Activated T-cell treated with anti-CD3 and anti-CD28 coated beads, Interleukin-2, amount 50 U/mL, for 4 hours (primary cell): ENCODE results near the gene CDKAL1. TPM values are rescaled to one million over a fixed set of nuclear protein-coding genes. Genes with fewer than 3 reads are reported as not detected.

Experiments used
- ATAC-seq, 2 donors: fragments of 200-7000 bp; cut with Tn5 transposase; one replicate each; pipeline ENCODE4 v1.10.0; 2021
- DNase-seq: peaks from one replicate; pipeline ENCODE4 v3.0.0-alpha.2; 2020
- H3K27me3 Mint-ChIP-seq: one replicate; pipeline ENCODE4 v1.8.0; 2021; ENCODE audit warnings: low read depth, mixed read lengths
- H3K36me3 Mint-ChIP-seq: one replicate; pipeline ENCODE4 v1.8.0; 2022; ENCODE audit warnings: mixed read lengths; ENCODE audit not compliant: insufficient read depth
- H3K4me1 Mint-ChIP-seq: one replicate; pipeline ENCODE4 v1.8.0; 2021; ENCODE audit warnings: low read depth, mixed read lengths
- H3K4me3 Mint-ChIP-seq: one replicate; pipeline ENCODE4 v1.8.0; 2021; ENCODE audit warnings: mild to moderate bottlenecking, moderate library complexity, mixed read lengths
- H3K9me3 Mint-ChIP-seq: one replicate; pipeline ENCODE4 v1.8.0; 2021; ENCODE audit warnings: mixed read lengths
- total RNA-seq, 3 donors: library from RNA; stranded (reverse); gene quantifications; one replicate each; pipeline ENCODE4 v1.2.1, GENCODE V29; 2021

CDKAL1 gene
- total RNA-seq, 3 donors from 2014 or later, result 23.2 to 26.0 (median 23.6) TPM

DNA sequence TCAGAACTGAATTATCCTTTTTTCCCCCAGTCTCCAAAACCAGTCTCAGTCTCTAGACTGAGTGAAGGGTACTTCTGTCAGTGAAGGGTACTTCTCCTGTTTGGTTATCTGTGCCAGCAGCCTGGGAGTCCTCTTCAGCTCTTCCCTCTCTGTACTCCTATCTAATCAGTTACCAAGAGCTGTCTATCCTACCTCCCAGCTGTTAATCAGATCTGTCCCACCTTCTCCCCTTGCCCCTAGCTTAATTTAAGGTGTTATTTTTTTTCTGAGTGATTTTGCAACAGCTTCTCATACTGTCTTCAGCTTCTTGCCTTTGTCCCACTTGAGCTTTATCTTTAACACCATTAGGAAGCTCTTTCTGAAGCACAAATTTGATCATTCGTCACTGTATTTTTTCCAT lies 567.4 kb downstream of the CDKAL1 start:
- H3K9me3 Mint-ChIP-seq, result no peaks in the 10 kb centered on the region
- peaks cover 30% of the 10 kb centered on the region for H3K36me3 Mint-ChIP-seq
- no peak overlapping the region for H3K4me3 Mint-ChIP-seq
- peaks cover 24% of the 10 kb centered on the region for H3K4me1 Mint-ChIP-seq
- DNase-seq (no peak), ATAC-seq (no peak)
- H3K27me3 Mint-ChIP-seq, result no peaks in the 10 kb centered on the region

DNA sequence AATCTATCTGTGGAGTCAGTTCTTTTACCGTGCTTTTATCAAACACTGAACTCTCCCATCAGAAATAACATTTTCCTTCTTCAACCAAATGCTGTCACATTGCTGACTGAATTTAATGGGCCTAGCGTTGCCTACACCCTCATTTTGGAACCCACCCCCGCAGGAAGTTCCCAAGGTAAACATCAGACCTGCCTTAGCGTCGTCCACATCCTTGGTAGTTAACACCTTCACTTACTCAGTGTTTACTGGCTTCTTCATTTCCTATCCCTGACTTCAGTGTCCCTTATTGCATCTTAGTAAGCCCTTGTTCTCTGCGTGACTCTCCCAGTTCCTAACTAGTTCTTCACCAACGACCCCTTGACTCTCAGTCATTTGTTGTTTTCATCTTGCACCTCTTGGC lies 567.9 kb downstream of the CDKAL1 start:
- DNase-seq (no peak), ATAC-seq (no peak)
- no peaks in the 10 kb centered on the region for H3K9me3 Mint-ChIP-seq
- peaks cover 24% of the 10 kb centered on the region for H3K4me1 Mint-ChIP-seq
- no peak overlapping the region for H3K4me3 Mint-ChIP-seq
- peaks cover 30% of the 10 kb centered on the region for H3K36me3 Mint-ChIP-seq
- no peaks in the 10 kb centered on the region for H3K27me3 Mint-ChIP-seq

DNA sequence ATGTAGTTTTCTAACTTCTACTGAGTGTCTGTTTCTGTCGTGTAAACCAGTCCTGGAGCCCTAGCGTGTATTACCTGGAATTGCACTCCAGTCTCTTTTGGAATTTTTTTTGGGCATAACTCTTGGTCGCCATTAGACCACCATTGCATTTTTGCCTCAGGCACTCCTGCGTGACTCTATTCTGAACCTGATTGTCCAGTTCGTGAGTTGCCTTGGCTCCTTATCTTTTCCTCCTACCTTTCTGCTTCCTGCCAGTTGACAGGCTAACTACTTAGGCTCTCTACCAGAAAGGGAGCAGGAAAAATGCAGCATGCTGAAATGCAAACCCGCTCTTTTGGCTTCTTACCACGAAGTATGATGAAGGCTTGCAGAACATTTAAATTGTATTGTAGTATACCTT lies 568.4 kb downstream of the CDKAL1 start:
- H3K4me3 Mint-ChIP-seq, result no peak overlapping the region
- peaks cover 24% of the 10 kb centered on the region for H3K4me1 Mint-ChIP-seq
- H3K27me3 Mint-ChIP-seq, result no peaks in the 10 kb centered on the region
- no peak for ATAC-seq
- no peaks in the 10 kb centered on the region for H3K9me3 Mint-ChIP-seq
- H3K36me3 Mint-ChIP-seq, result peaks cover 30% of the 10 kb centered on the region
- DNase-seq, result no peak

DNA sequence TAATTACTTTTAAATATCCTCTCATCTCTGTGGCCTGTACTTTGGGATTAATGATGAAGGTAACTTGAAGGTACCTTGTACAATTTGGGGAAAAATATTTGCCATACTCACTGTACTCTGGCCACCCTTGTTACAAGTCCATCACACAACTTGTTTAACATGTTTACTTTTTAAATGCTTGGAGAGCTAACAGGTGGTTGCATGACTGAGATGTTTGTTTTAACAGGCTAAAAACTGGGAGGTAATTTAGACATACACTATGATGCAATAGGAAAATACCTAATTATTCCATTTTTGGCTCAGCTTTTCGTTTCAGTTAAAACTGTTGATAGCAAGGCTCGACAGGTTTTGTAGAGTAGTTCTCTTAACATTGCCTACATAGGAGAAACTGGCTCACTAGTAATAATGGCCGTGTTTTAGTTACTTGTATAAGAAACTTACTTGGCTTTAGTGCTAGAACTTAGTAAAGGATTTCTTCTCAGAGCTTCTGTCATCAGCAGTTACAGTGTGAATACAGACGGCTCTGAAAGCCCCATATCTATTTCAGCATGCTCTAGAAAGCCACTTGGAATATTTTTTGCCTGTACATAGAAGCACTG lies 569.5 kb downstream of the CDKAL1 start:
- Mint-ChIP-seq H3K4me3 (no peak overlapping the region), H3K36me3 (peaks cover 26% of the 10 kb centered on the region)
- no peak for ATAC-seq

GRCh38 chr6:21104288-21104687 lies 570.0 kb downstream of the CDKAL1 start:
- Mint-ChIP-seq H3K4me3 (no peak overlapping the region), H3K36me3 (peaks cover 28% of the 10 kb centered on the region), H3K4me1 (peaks cover 16% of the 10 kb centered on the region), H3K9me3 (no peaks in the 10 kb centered on the region), H3K27me3 (no peaks in the 10 kb centered on the region)
- DNase-seq, result no peak
- no peak for ATAC-seq

More for the DNA sequence above, 569.5 kb downstream of the CDKAL1 start:
- DNase-seq, result no peak
- H3K4me1 Mint-ChIP-seq, result peaks cover 17% of the 10 kb centered on the region
- no peaks in the 10 kb centered on the region for H3K9me3 Mint-ChIP-seq
- no peaks in the 10 kb centered on the region for H3K27me3 Mint-ChIP-seq

DNA sequence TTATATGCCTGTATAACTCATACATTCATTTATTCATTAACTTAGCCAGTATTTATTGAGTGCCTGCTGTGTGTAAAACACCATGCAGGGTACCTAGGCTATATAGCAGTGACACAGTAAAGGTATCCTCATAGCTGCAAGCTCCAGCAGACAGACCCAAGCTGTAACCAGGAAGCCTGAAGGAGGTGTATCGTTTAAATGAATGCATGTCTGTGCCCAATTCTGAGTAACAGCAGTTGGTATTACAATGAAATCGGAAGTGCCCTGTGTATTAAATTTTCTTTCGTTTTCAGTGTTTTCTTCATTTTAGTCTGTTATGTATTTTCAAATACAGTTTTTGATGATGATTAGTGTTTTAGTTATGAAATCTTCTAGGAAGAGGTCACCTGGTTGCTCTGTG lies 573.5 kb downstream of the CDKAL1 start:
- Mint-ChIP-seq H3K27me3 (no peaks in the 10 kb centered on the region), H3K36me3 (peaks cover 18% of the 10 kb centered on the region), H3K4me3 (no peak overlapping the region), H3K4me1 (no peaks in the 10 kb centered on the region), H3K9me3 (no peaks in the 10 kb centered on the region)
- no peak for DNase-seq
- ATAC-seq, result no peak

GRCh38 chr6:21109391-21110178 lies 575.3 kb downstream of the CDKAL1 start:
- Mint-ChIP-seq H3K4me3 (no peak overlapping the region), H3K36me3 (peaks cover 11% of the 10 kb centered on the region), H3K27me3 (no peaks in the 10 kb centered on the region), H3K9me3 (no peaks in the 10 kb centered on the region), H3K4me1 (no peaks in the 10 kb centered on the region)
- ATAC-seq (no peak), DNase-seq (no peak)

DNA sequence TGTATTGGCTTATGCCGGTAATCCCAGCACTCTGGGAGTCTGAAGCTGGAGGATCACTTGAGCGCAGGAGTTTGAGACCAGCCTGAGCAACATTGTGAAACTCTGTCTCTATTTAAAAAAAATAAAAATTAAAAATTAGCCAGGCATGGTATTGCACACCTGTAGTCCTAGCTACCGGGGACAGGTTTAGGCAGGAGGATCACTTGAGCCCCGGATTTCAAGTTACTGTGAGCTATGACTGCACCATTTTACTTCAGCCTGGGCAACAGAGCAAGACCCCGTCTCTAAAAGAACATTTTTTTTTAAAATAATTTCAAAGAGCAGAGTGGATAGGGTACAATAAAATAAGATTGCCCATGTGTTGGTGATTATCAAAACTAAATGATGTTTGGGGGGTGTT lies 576.4 kb downstream of the CDKAL1 start:
- no peaks in the 10 kb centered on the region for H3K27me3 Mint-ChIP-seq
- no peak overlapping the region for H3K4me3 Mint-ChIP-seq
- ATAC-seq (no peak), DNase-seq (no peak)
- peaks cover 9% of the 10 kb centered on the region for H3K36me3 Mint-ChIP-seq
- H3K9me3 Mint-ChIP-seq, result no peaks in the 10 kb centered on the region
- H3K4me1 Mint-ChIP-seq, result no peaks in the 10 kb centered on the region

DNA sequence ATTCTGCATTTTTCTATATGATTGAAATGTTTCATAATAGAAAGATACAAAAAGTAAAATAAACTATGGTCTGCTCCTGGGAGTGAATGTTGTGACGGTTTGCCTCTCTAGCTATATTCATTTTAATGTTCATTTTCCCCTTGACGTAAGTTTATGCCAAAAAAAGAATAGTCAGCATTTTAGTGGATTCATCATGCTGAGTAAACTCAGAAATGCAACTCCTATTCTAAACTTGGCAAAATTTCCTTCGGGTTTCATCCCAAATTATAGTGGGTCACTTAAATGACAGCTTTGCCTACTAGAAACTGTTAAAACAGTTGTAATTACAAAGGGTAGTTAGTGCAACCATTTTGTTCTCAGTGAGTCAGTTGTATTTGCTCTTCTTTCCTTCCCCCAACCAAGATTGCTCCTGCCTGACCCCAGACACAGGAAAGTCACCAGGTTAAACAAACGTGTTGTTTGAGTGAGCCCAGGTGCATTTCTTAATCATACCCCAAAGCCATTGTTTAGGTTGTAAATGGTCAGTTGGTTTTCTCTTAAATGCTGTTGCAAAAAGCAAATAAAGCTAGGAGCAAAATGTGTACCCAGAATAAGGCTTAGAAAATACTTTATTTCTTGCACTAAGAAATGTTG lies 577.0 kb downstream of the CDKAL1 start:
- Mint-ChIP-seq H3K36me3 (peaks cover 10% of the 10 kb centered on the region), H3K4me1 (no peaks in the 10 kb centered on the region), H3K27me3 (no peaks in the 10 kb centered on the region), H3K9me3 (no peaks in the 10 kb centered on the region), H3K4me3 (no peak overlapping the region)
- ATAC-seq (no peak), DNase-seq (no peak)

- H3K4me3 Mint-ChIP-seq, result no peak overlapping the region
- no peak for ATAC-seq
- no peaks in the 10 kb centered on the region for H3K4me1 Mint-ChIP-seq
- DNase-seq, result no peak
- H3K36me3 Mint-ChIP-seq, result peaks cover 5% of the 10 kb centered on the region
- no peaks in the 10 kb centered on the region for H3K27me3 Mint-ChIP-seq
- H3K9me3 Mint-ChIP-seq, result no peaks in the 10 kb centered on the region
These were observed 580.9 kb downstream of the CDKAL1 start for GRCh38 chr6:21115111-21115510.

DNA sequence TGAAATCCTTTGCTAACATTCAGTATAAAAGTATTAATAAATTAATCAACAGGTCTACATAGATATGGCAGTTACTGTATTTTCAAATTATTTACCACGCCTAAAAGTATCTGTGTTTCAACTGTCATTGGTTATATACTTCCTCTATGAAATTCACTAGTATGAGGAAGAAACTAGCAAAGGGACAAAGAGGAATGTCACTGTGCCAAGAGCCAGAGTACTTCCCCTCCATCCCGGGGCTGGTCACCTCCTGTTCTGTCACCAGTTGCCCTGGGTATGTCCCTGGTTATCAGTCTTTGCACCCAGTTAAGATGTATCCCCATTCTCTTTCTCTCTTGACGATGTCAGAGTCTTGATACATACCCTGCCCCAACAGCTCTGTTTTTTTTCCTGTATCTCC lies 582.5 kb downstream of the CDKAL1 start:
- H3K4me1 Mint-ChIP-seq, result no peaks in the 10 kb centered on the region
- no peak for ATAC-seq
- H3K27me3 Mint-ChIP-seq, result no peaks in the 10 kb centered on the region
- no peaks in the 10 kb centered on the region for H3K9me3 Mint-ChIP-seq
- no peak overlapping the region for H3K4me3 Mint-ChIP-seq
- H3K36me3 Mint-ChIP-seq, result peaks cover 5% of the 10 kb centered on the region
- no peak for DNase-seq

GRCh38 chr6:21118216-21118780 lies 584.0 kb downstream of the CDKAL1 start:
- Mint-ChIP-seq H3K36me3 (peaks cover 5% of the 10 kb centered on the region), H3K4me1 (no peaks in the 10 kb centered on the region), H3K27me3 (no peaks in the 10 kb centered on the region), H3K4me3 (no peak overlapping the region), H3K9me3 (no peaks in the 10 kb centered on the region)
- DNase-seq, result no peak
- ATAC-seq, result no peak

GRCh38 chr6:21121636-21122136 lies 587.4 kb downstream of the CDKAL1 start:
- no peak for DNase-seq
- Mint-ChIP-seq H3K36me3 (peaks cover 9% of the 10 kb centered on the region), H3K4me3 (no peak overlapping the region), H3K9me3 (no peaks in the 10 kb centered on the region), H3K4me1 (no peaks in the 10 kb centered on the region), H3K27me3 (no peaks in the 10 kb centered on the region)
- ATAC-seq, result no peak

- Mint-ChIP-seq H3K4me1 (no peaks in the 10 kb centered on the region), H3K36me3 (peaks cover 9% of the 10 kb centered on the region), H3K9me3 (no peaks in the 10 kb centered on the region), H3K27me3 (no peaks in the 10 kb centered on the region), H3K4me3 (no peak overlapping the region)
- DNase-seq, result no peak
- ATAC-seq, result no peak
These were observed 589.5 kb downstream of the CDKAL1 start for GRCh38 chr6:21123507-21124436.
